ENCODE data around the gene ZNF500. TPM values are rescaled to one million over a fixed set of nuclear protein-coding genes. Genes with fewer than 3 reads are reported as not detected.

ZNF500 gene
- total RNA-seq, 2 experiments from 2014 or later: 10.9 to 12.8 TPM

DNA sequence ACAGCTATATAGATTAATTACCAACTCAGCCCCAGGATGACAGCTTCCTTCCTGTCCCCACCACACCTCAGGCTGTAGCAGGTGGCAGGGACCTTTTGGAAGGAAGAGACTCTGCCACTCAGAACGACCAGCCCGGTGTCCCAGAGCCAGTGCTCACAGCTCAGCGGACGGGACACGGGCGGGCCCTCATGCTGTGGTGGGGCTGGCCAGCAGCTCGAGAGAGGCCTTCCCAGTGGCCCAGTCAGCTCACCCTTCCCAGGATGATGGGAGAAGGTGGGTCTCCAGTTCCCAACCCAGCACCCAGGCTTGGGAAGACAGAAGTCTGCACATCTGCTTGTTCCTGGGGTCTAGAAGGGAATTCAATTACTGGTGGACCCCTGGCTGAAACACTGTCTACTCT lies 63.1 kb downstream of the ZNF500 start:
- ATAC-seq (no peak), DNase-seq (no peak)
- POLR2A ChIA-PET: interaction anchor here (1.0 kb wide), 1 partner anchor 10 kb away, joined by 3 read pairs; the partner anchor contains the start of gene NUDT16L1
- Mint-ChIP-seq H3K4me3 (no peak overlapping the region), H3K27me3 (no peaks in the 10 kb centered on the region), H3K27ac (no peak overlapping the region), H3K9me3 (no peaks in the 10 kb centered on the region), H3K4me1 (ENCODE audit: low read depth) (peaks cover 13% of the 10 kb centered on the region), H3K36me3 (ENCODE audit: low read depth) (peaks cover 17% of the 10 kb centered on the region)
- intact Hi-C loops (cut with micrococcal nuclease): no loop called here
- TF ChIP-seq, protein P1, sequence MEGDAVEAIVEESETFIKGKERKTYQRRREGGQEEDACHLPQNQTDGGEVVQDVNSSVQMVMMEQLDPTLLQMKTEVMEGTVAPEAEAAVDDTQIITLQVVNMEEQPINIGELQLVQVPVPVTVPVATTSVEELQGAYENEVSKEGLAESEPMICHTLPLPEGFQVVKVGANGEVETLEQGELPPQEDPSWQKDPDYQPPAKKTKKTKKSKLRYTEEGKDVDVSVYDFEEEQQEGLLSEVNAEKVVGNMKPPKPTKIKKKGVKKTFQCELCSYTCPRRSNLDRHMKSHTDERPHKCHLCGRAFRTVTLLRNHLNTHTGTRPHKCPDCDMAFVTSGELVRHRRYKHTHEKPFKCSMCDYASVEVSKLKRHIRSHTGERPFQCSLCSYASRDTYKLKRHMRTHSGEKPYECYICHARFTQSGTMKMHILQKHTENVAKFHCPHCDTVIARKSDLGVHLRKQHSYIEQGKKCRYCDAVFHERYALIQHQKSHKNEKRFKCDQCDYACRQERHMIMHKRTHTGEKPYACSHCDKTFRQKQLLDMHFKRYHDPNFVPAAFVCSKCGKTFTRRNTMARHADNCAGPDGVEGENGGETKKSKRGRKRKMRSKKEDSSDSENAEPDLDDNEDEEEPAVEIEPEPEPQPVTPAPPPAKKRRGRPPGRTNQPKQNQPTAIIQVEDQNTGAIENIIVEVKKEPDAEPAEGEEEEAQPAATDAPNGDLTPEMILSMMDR (IDR thresholded peaks at IDR 0.05): no peak
- CTCF ChIA-PET: interaction anchor here (1.3 kb wide), 1 partner anchor 22 kb away, joined by 4 read pairs; no protein-coding TSS in a partner anchor

DNA sequence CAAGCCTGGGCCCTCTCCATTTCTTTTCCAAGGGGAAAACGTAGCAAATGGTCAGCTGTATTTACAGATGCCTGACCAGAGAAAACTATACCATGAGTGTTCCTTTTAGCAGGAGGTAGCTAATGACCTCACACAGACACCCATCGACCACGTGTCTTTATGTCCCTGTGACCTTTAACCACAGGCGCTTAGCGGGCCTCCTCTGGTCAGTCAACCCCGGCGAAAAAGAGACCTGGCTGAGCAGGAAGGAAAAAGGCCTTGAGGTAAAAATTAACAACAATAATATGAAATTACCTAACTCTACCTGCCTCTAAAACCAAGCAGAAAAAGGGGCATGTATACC lies 64.5 kb downstream of the ZNF500 start:
- ChIA-PET POLR2A (interaction anchor here (1.4 kb wide), 1 partner anchor 8 kb away, joined by 5 read pairs; no protein-coding TSS in a partner anchor), CTCF (no interaction called here)
- Mint-ChIP-seq H3K27me3 (no peaks in the 10 kb centered on the region), H3K27ac (no peak overlapping the region), H3K9me3 (no peaks in the 10 kb centered on the region), H3K4me3 (no peak overlapping the region), H3K36me3 (ENCODE audit: low read depth) (peaks cover 19% of the 10 kb centered on the region), H3K4me1 (ENCODE audit: low read depth) (peaks cover 13% of the 10 kb centered on the region)
- DNase-seq: no peak
- no peak for ATAC-seq
- TF ChIP-seq, protein P1 (IDR thresholded peaks at IDR 0.05): no peak
- intact Hi-C loops (cut with micrococcal nuclease): no loop called here

DNA sequence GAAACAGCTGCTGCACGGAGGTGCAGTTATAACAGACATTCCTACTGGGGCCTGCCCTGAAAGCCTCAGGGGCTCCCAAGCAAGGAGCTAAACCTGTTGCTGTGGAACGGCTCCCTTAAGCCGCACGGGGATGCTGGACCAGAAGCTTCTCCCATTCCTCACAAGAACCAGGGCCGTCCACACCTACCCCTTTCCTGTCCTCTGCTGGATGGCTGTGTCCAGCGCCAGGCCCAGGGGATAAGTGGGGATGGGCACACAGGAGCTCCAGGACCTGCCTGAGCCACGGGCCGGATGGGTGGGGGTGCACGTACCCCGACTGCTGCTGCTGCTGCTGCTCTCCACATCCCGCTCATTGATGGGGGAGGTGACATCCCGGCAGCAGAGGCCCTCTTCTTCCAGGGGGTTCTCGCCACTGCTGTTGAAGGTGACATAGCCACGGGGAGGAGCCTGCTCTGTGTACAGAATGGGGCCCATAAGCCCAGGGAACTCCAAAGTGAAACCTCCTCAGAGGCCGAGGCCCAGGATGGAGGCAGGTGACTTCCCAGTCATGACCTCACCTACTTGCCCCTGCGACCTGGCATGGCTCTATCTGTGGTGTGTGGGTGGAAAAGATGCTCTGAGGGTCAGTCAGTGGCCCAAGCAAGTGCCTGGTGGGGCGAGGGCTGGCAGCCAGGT lies 65.0 kb downstream of the ZNF500 start:
- Mint-ChIP-seq H3K4me1 (ENCODE audit: low read depth) (peaks cover 13% of the 10 kb centered on the region), H3K9me3 (no peaks in the 10 kb centered on the region), H3K4me3 (no peak overlapping the region), H3K36me3 (ENCODE audit: low read depth) (peaks cover 17% of the 10 kb centered on the region), H3K27ac (no peak overlapping the region), H3K27me3 (no peaks in the 10 kb centered on the region)
- DNase-seq: no peak
- TF ChIP-seq, protein P1 (IDR thresholded peaks at IDR 0.05): no peak
- CTCF ChIA-PET: interaction anchor here (0.9 kb wide), 1 partner anchor 8 kb away, joined by 3 read pairs; no protein-coding TSS in a partner anchor
- POLR2A ChIA-PET: interaction anchor here (1.0 to 1.4 kb wide), 2 partner anchors 8 to 14 kb away, joined by 3 to 5 read pairs; no protein-coding TSS in a partner anchor
- no peak for ATAC-seq
- intact Hi-C loops (cut with micrococcal nuclease): no loop called here

DNA sequence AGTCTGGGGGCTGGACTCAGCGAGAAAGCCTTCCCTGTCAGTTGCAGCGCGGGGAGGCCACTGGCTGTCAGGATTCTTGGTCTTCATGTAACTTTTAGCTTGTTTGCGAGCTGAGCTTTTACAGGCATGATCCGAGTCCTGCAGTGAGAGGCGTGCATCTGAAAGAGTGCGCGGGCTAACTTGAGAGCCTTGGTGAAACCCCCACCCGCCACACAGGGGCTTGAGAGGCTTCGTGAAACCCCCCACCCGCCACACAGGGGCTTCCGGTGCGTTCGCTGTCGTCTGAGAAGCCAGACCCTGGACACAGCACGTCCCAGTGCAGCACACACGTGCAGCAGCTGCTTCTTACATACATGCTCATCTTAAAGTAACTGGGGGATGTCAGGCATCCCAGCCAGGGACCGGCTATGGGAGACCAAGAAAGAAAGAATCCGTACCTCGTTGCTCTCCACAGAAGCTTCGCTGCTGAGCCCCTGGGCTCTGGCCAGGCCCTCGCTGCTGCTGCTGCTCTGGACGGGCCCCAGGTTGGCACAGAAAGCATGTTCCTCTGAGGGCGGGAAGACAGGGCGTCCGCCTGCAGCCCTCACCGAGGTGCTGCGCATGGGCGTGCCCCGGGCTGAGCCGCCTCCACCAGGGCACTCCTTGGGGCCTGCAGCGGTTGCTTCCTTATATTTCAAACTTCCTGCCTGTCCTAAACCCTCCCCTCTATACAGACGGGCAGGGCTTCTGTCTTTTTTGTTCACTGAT lies 65.8 kb downstream of the ZNF500 start:
- CTCF ChIA-PET: interaction anchor here (0.9 kb wide), 1 partner anchor 9 kb away, joined by 3 read pairs; no protein-coding TSS in a partner anchor
- ATAC-seq (no peak), DNase-seq (no peak)
- Mint-ChIP-seq H3K36me3 (ENCODE audit: low read depth) (peaks cover 15% of the 10 kb centered on the region), H3K27me3 (no peaks in the 10 kb centered on the region), H3K9me3 (no peaks in the 10 kb centered on the region), H3K27ac (no peak overlapping the region), H3K4me1 (ENCODE audit: low read depth) (peaks cover 13% of the 10 kb centered on the region), H3K4me3 (no peak overlapping the region)
- TF ChIP-seq, protein P1 (IDR thresholded peaks at IDR 0.05): no peak
- POLR2A ChIA-PET: interaction anchor here (1.0 to 1.4 kb wide), 2 partner anchors 9 to 15 kb away, joined by 3 to 5 read pairs; no protein-coding TSS in a partner anchor
- intact Hi-C loops (cut with micrococcal nuclease): no loop called here

Data from activated CD8-positive, alpha-beta T cell treated with anti-CD3 and anti-CD28 coated beads for 36 hours (primary cell).